ENCODE data around the gene ZDHHC11. TPM values are rescaled to one million over a fixed set of nuclear protein-coding genes. Genes with fewer than 3 reads are reported as not detected.
A peak's percentile ranks its signal among the peaks of the same experiment; 100 is the strongest.

ZDHHC11 gene
- total RNA-seq, 2 donors from 2014 or later = 10.8 to 16.2 TPM

DNA sequence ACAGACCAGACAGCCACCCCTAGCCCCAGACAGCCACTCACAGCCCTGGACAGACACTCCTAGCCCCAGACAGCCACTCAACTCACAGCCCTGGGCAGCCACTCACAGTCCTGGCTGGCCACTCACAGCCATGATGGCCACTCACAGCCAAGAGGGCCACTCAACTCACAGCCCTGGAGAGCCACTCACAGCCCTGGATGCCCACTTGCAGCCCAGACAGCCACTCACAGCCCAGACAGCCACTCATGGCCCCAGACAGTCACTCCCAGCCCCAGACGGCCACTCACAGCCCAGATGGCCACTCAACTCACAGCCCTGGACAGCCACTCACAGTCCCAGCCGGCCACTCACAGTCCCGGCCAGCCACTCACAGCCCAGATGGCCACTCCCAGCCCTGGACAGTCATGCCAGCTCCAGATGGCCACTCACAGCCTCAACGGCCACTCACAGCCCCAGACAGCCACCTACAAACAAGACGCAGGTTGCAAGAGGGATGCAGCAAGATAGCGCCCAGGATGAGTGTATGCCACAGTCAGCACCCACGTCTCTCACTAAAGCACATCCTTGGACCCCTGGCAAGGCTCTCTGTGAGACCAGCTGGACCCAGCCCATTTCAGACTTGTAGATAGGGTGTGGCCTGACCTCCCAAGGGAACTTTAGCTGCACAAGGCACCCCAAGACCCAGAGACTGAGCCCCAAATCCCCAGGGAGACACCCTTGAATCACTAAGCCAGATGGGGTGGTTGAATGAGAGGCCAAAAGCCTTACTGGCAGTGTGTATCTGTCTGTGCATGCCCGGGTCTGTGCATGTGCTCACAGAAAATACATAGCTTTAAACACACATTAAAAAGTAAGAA is 88.7 kb downstream of the ZDHHC11 start:
- H3K27ac ChIP-seq = peak overlapping the region; percentile 1 to 41
- DNase-seq (ENCODE audit: low spot score) = peak; percentile 67
- TF ChIP-seq, protein P1, sequence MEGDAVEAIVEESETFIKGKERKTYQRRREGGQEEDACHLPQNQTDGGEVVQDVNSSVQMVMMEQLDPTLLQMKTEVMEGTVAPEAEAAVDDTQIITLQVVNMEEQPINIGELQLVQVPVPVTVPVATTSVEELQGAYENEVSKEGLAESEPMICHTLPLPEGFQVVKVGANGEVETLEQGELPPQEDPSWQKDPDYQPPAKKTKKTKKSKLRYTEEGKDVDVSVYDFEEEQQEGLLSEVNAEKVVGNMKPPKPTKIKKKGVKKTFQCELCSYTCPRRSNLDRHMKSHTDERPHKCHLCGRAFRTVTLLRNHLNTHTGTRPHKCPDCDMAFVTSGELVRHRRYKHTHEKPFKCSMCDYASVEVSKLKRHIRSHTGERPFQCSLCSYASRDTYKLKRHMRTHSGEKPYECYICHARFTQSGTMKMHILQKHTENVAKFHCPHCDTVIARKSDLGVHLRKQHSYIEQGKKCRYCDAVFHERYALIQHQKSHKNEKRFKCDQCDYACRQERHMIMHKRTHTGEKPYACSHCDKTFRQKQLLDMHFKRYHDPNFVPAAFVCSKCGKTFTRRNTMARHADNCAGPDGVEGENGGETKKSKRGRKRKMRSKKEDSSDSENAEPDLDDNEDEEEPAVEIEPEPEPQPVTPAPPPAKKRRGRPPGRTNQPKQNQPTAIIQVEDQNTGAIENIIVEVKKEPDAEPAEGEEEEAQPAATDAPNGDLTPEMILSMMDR (IDR thresholded peaks at IDR 0.05) = no peak
- H3K9me3 ChIP-seq = no peaks in the 10 kb centered on the region
- peaks cover 19% of the 10 kb centered on the region for H3K36me3 ChIP-seq
- peaks cover 0 to 55% of the 10 kb centered on the region in 2 donors for H3K4me1 ChIP-seq
- H3K4me3 ChIP-seq = no peak overlapping the region
- no peaks in the 10 kb centered on the region for H3K27me3 ChIP-seq

DNA sequence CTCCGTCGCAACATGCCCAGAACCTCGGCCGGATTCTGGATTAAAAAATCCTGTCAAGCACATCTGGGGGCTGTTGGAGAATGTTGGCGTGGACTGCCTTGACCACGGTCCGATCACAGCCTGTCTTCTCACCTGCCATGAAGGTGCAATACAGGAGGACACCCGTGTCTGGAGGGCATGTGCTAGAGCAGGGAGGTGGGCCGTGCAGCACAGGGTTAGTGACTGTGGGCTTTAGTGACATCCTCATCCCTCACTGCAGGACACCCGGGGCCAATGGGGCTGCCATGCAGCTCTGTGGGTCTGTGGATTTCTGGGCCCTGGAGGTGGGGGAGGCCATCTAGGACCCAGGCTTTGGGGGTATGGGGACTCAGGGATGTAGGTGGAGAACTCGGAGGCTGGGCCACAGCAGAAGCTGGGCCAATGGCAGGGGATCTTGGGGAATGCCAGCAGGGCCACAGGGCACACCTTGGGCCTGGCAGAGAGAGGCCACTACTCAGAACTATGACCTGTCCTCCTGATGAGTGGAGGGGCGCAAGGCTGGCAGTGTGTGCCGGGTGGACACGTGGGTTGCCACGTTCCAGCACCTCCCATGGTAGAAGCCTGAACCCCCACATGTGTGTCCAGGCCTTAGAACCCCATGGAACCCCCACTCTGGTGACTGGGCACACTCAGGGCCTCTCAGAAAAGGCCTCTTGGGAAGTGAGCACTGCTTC is 89.6 kb downstream of the ZDHHC11 start:
- TF ChIP-seq, protein P1 (IDR thresholded peaks at IDR 0.05) = no peak
- no peak for DNase-seq (ENCODE audit: low spot score)

DNA sequence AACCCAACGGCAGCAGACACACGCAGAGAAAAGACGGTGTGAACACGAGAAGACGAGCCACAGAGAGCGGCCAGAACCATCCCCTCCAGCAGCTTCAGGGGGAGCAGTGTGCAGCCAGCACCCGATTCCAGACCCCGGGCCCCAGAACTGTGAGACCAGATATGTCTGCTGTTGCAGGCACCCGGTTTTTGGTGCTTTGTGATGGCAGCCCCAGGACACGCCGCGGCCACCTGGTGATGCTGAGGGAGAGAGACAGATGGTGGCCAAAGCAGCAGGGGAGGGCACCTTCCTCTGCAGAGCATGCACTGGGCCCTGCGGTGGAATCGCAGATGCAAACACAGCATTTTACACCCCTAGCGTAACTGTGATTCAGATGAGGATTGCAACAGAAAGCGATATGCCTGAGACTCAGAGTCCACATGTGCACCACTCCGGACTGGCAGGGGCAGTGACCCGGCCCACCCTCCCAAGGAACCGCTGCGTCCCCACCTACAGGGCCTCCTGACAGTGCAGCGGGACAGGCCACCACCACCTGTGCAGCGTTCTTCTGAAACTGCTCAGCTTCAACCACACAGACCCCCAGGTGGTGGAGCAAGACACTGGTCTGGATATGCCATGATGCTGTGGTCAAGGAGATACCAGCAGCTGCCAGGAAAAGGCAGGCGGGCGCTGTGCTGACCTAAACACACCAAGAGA is 90.3 kb downstream of the ZDHHC11 start:
- Histone ChIP-seq H3K36me3 (peaks cover 4% of the 10 kb centered on the region), H3K9me3 (no peaks in the 10 kb centered on the region), H3K4me1 (peaks cover 0 to 66% of the 10 kb centered on the region in 2 donors), H3K27me3 (no peaks in the 10 kb centered on the region), H3K27ac (peak overlapping the region; percentile 82 to 84), H3K4me3 (no peak overlapping the region)
- TF ChIP-seq, protein P1 (IDR thresholded peaks at IDR 0.05) = no peak
- DNase-seq (ENCODE audit: low spot score) = no peak

More for the DNA sequence above, 89.6 kb downstream of the ZDHHC11 start:
- Histone ChIP-seq H3K4me1 (peaks cover 0 to 64% of the 10 kb centered on the region in 2 donors), H3K27me3 (no peaks in the 10 kb centered on the region), H3K4me3 (no peak overlapping the region), H3K36me3 (peaks cover 11% of the 10 kb centered on the region), H3K27ac (peak overlapping the region; percentile 1 to 41), H3K9me3 (no peaks in the 10 kb centered on the region)

DNA sequence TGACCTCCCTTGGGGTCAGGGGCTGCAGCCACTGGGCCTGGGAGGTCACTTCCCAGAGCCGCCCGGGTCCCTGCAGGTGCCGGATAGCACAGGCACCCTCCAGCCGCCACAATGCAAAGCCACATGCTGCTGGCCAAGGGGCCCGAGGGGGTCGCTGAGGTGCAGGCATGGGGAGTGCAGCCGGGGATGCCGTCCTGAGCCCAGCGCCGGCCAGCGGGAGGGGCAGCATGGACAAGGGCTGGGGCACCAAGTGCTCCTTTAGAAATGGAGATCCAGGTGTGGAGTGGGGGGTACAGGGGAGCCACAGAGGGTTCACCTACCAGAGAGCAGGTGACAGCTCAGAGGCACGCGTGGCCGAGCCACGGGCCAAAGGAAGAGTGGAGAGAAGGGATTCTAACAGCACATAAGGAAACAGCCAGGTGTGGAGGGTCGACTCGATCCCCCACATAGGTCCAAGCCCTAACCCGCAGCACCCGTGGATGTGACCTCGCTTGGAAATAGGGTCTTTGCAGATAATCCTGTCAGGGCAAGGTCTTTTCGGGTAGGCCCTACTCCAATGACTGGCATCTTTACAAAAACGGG is 90.9 kb downstream of the ZDHHC11 start:
- Histone ChIP-seq H3K27ac (peak overlapping the region; percentile 82 to 84), H3K27me3 (no peaks in the 10 kb centered on the region), H3K9me3 (no peaks in the 10 kb centered on the region), H3K36me3 (no peaks in the 10 kb centered on the region), H3K4me3 (peak overlapping the region in 1 of 2 donors; percentile 26), H3K4me1 (peaks cover 0 to 66% of the 10 kb centered on the region in 2 donors)
- no peak for DNase-seq (ENCODE audit: low spot score)
- TF ChIP-seq, protein P1 (IDR thresholded peaks at IDR 0.05) = no peak

DNA sequence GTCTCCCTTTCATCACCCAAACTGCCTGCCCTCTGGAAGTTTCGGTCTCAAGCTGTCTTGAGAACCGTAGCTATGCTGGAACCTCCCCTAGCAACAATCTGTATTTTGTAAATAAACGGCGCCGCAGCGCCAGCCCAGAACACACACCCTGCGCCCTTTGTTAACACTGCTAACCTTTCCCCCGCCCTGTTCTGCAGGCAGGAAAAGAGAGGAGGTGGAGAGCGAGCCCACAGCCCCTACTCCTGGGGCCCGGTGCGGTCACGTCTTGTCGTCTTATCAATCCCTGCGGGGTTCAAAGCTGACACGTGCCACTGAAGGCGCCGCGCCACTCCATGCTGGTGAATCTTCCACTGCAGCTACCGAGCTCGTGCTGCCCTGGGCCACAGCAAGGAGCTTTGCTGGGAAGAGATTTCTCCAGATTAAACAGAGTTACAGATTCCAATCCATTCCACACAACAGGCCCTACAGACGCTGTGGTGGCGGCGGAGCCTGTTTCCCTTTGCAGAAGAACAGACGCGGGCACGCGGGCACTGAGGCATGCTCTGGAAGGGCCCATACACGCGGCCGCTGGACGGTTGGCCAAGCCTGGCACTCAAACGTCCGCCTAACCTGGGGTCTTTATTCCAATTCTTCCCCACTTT is 91.6 kb downstream of the ZDHHC11 start:
- Histone ChIP-seq H3K9me3 (no peaks in the 10 kb centered on the region), H3K36me3 (no peaks in the 10 kb centered on the region), H3K4me1 (peaks cover 0 to 66% of the 10 kb centered on the region in 2 donors), H3K4me3 (peak overlapping the region in 1 of 2 donors; percentile 26), H3K27me3 (no peaks in the 10 kb centered on the region), H3K27ac (peak overlapping the region; percentile 82 to 84)
- DNase-seq (ENCODE audit: low spot score) = peak; percentile 96
- TF ChIP-seq, protein P1 (IDR thresholded peaks at IDR 0.05) = peak in 1 of 2 donors; percentile 44
